Esophagus (tissue), 2 donors: ENCODE results near the gene ANKLE2. TPM values are rescaled to one million over a fixed set of nuclear protein-coding genes. Genes with fewer than 3 reads are reported as not detected.

Experiments used
- H3K27ac ChIP-seq, 2 donors: one replicate each; pipeline ENCODE4 v1.5.1; 2013; ENCODE audit warnings: low read depth in 2 of 2, mild to moderate bottlenecking in 2 of 2, inconsistent platforms in 1 of 2, low read length in 1 of 2, moderate library complexity in 1 of 2
- H3K27me3 ChIP-seq, 2 donors: one replicate each; pipeline ENCODE4 v1.6.1; 2013; ENCODE audit warnings: low read length in 2 of 2, control low read depth in 1 of 2, mild to moderate bottlenecking in 1 of 2; ENCODE audit not compliant: insufficient read depth in 2 of 2, control insufficient read depth in 1 of 2
- H3K36me3 ChIP-seq, 2 donors: one replicate each; pipeline ENCODE4 v1.6.1; 2013; ENCODE audit warnings: low read length in 1 of 2; ENCODE audit not compliant: control insufficient read depth in 2 of 2, insufficient read depth in 2 of 2
- H3K4me1 ChIP-seq, 2 donors: one replicate each; pipeline ENCODE4 v1.6.1; 2013; ENCODE audit warnings: low read length in 1 of 2; ENCODE audit not compliant: control insufficient read depth in 2 of 2, insufficient read depth in 2 of 2
- H3K4me3 ChIP-seq, 2 donors: one replicate each; pipeline ENCODE4 v1.5.1; 2013; ENCODE audit warnings: low read length in 2 of 2, mild to moderate bottlenecking in 2 of 2, low read depth in 1 of 2, moderate library complexity in 1 of 2
- H3K9me3 ChIP-seq, 2 donors: one replicate each; pipeline ENCODE4 v1.6.1; 2013; ENCODE audit warnings: mild to moderate bottlenecking in 2 of 2, low read depth in 1 of 2, low read length in 1 of 2, moderate library complexity in 1 of 2; ENCODE audit not compliant: control insufficient read depth in 2 of 2, insufficient read depth in 1 of 2
- WGBS, 2 donors: extraction: QIAGEN DNeasy Blood & Tissue Kit; methylation state at CpG; one replicate each; pipeline ENCODE4 v1.1.7; 2013; 5-methylcytosine and 5-hydroxymethylcytosine counted together
- polyA plus RNA-seq, 2 donors: library from polyadenylated mRNA; stranded (reverse); fragments of 200-250 nt; gene quantifications; one replicate each; pipeline ENCODE4 v1.2.3, GENCODE V29; 2013
- donor health status: healthy with polysubstance abuse.
- donor health status: Bipolar disorder and iron deficiency.

ANKLE2 gene
- polyA plus RNA-seq, 2 donors: 36.5 to 41.0 TPM

GRCh38 chr12:132726386-132726785, 35.2 kb downstream of the ANKLE2 start:
- Histone ChIP-seq H3K4me3 (no peak overlapping the region), H3K4me1 (no peaks in the 10 kb centered on the region), H3K27me3 (no peaks in the 10 kb centered on the region), H3K27ac (no peak overlapping the region), H3K36me3 (peaks cover 22 to 50% of the 10 kb centered on the region in 2 donors), H3K9me3 (no peaks in the 10 kb centered on the region)
- 95 to 98% methylated on average over 12 of the region's 12 CpGs for WGBS, 2 donors

- H3K27me3 ChIP-seq: no peaks in the 10 kb centered on the region
- WGBS, 2 donors: 85 to 86% methylated on average over 30 of the region's 30 CpGs
- no peaks in the 10 kb centered on the region for H3K9me3 ChIP-seq
- H3K36me3 ChIP-seq: peaks cover 22 to 52% of the 10 kb centered on the region in 2 donors
- no peak overlapping the region for H3K27ac ChIP-seq
- no peaks in the 10 kb centered on the region for H3K4me1 ChIP-seq
- no peak overlapping the region for H3K4me3 ChIP-seq
Observed at GRCh38 chr12:132724506-132725241, 37.0 kb downstream of the ANKLE2 start.

- H3K9me3 ChIP-seq: no peaks in the 10 kb centered on the region
- WGBS, 2 donors: 92 to 93% methylated on average over 2 of the region's 2 CpGs
- H3K27ac ChIP-seq: no peak overlapping the region
- H3K27me3 ChIP-seq: no peaks in the 10 kb centered on the region
- no peaks in the 10 kb centered on the region for H3K4me1 ChIP-seq
- no peak overlapping the region for H3K4me3 ChIP-seq
- peaks cover 22 to 59% of the 10 kb centered on the region in 2 donors for H3K36me3 ChIP-seq
Observed at GRCh38 chr12:132723764-132724140, 37.9 kb downstream of the ANKLE2 start.

- H3K36me3 ChIP-seq: peaks cover 20 to 57% of the 10 kb centered on the region in 2 donors
- H3K9me3 ChIP-seq: no peaks in the 10 kb centered on the region
- H3K27ac ChIP-seq: no peak overlapping the region
- no peaks in the 10 kb centered on the region for H3K4me1 ChIP-seq
- WGBS, 2 donors: 89 to 90% methylated on average over 30 of the region's 30 CpGs
- no peak overlapping the region for H3K4me3 ChIP-seq
- H3K27me3 ChIP-seq: no peaks in the 10 kb centered on the region
Observed at GRCh38 chr12:132723015-132723763, 38.4 kb downstream of the ANKLE2 start.

- no peaks in the 10 kb centered on the region for H3K27me3 ChIP-seq
- no peak overlapping the region for H3K27ac ChIP-seq
- 92 to 94% methylated on average over 25 of the region's 25 CpGs for WGBS, 2 donors
- H3K36me3 ChIP-seq: peaks cover 14 to 53% of the 10 kb centered on the region in 2 donors
- H3K9me3 ChIP-seq: no peaks in the 10 kb centered on the region
- no peak overlapping the region for H3K4me3 ChIP-seq
- no peaks in the 10 kb centered on the region for H3K4me1 ChIP-seq
Observed at GRCh38 chr12:132720606-132721345, 40.9 kb downstream of the ANKLE2 start.

GRCh38 chr12:132719954-132720324, 41.7 kb downstream of the ANKLE2 start:
- 91 to 93% methylated on average over 12 of the region's 12 CpGs for WGBS, 2 donors
- Histone ChIP-seq H3K4me1 (no peaks in the 10 kb centered on the region), H3K36me3 (peaks cover 10 to 52% of the 10 kb centered on the region in 2 donors), H3K27ac (no peak overlapping the region), H3K27me3 (no peaks in the 10 kb centered on the region), H3K4me3 (no peak overlapping the region), H3K9me3 (no peaks in the 10 kb centered on the region)

- no peak overlapping the region for H3K27ac ChIP-seq
- no peak overlapping the region for H3K4me3 ChIP-seq
- H3K9me3 ChIP-seq: no peaks in the 10 kb centered on the region
- no peaks in the 10 kb centered on the region for H3K27me3 ChIP-seq
- 86 to 92% methylated on average over 31 of the region's 31 CpGs for WGBS, 2 donors
- H3K4me1 ChIP-seq: no peaks in the 10 kb centered on the region
- peaks cover 7 to 53% of the 10 kb centered on the region in 2 donors for H3K36me3 ChIP-seq
Observed at GRCh38 chr12:132719141-132719953, 42.3 kb downstream of the ANKLE2 start.

GRCh38 chr12:132718644-132719043, 43.0 kb downstream of the ANKLE2 start:
- Histone ChIP-seq H3K9me3 (no peaks in the 10 kb centered on the region), H3K4me3 (no peak overlapping the region), H3K4me1 (no peaks in the 10 kb centered on the region), H3K27ac (no peak overlapping the region), H3K27me3 (no peaks in the 10 kb centered on the region), H3K36me3 (peaks cover 4 to 52% of the 10 kb centered on the region in 2 donors)
- WGBS, 2 donors: 91% methylated on average over 19 to 21 of the region's 21 CpGs
